Right atrium auricular region (tissue), 2 donors: ENCODE results near the gene BCL2L12. TPM values are rescaled to one million over a fixed set of nuclear protein-coding genes. Genes with fewer than 3 reads are reported as not detected.

Experiments
- DNase-seq: peaks from one replicate; pipeline ENCODE4 v3.0.0-alpha.2; 2019; ENCODE audit warnings: low spot score
- H3K27ac ChIP-seq, 2 donors: fragments of 200-600 bp; sonication (generic); 1 replicate in 1 of 2; 2 replicates in 1 of 2; pipeline ENCODE4 v1.5.1; 2016 to 2019
- H3K27me3 ChIP-seq, 2 donors: fragments of 200-600 bp; sonication (generic); one replicate each; pipeline versions ENCODE4 v1.5.1 to v1.6.0; 2017 to 2019
- H3K36me3 ChIP-seq: fragments of 200-600 bp; sonication (generic); one replicate; pipeline ENCODE4 v1.5.1; 2016
- H3K4me1 ChIP-seq, 2 donors: fragments of 200-600 bp; sonication (generic); one replicate each; pipeline versions ENCODE4 v1.5.1 to v1.6.0; 2017 to 2019
- H3K4me3 ChIP-seq, 2 donors: fragments of 200-600 bp; sonication (generic); 1 replicate in 1 of 2; 2 replicates in 1 of 2; pipeline ENCODE4 v1.5.1; 2017 to 2019; ENCODE audit warnings: mild to moderate bottlenecking in 1 of 2, moderate library complexity in 1 of 2
- H3K9me3 ChIP-seq, 2 donors: fragments of 200-600 bp; sonication (generic); one replicate each; pipeline ENCODE4 v1.5.1; 2019
- total RNA-seq, 2 donors: library from RNA; depleted of rRNA; stranded (reverse); fragments of >200 nt; gene quantifications; one replicate each; pipeline ENCODE4 v1.1.0, GENCODE V29; 2016
- TF ChIP-seq, protein P1 (sequence below), 2 donors: fragments of 200-600 bp; sonication (generic); IDR thresholded peaks; one replicate each; pipeline ENCODE4 v1.5.1; 2019; ENCODE audit warnings: antibody characterized with exemption in 2 of 2

BCL2L12 gene
- total RNA-seq, 2 donors from 2014 or later, result 5.7 to 6.5 TPM

DNA sequence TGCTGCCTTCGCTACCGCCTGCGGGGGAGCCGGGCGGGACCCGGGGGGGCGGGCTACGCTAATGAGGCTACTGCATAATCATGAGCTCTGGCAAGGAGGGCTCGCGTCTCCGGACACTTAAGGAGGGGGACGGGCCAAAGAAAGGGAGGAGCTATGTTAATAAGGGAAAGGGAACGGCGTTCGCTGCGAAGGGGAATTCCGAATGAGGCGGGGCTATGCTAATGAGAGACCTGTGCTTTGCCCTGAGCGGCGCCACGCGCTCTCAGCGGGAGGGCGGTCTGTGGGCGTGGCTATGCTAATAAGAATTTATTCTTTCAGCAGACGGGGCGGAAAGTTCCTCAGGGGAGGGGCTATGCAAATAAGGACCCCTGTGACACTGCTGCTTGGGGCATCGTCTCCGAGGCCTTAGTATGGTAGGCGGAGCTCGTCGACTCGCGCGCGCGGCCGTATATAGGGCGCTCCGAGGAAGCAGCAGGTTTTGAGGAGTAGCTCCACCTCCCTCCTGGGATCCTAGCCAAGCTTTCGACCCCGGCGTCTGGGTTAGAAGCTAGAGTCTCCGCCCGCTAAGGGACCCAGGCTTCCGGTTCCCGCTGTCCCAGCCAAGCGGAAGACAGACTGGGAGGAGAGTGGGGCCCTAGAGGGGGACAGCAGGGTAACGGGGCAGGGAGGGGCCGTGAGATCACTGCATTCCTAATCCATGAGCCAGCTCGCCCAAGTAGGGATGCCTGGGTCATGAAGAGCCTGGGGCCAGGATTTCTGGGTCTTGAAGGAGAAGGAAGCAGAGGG lies 25.4 kb upstream of the BCL2L12 start, which contains the start of gene RRAS:
RRAS (minus strand) TSS at position 31 of the 786 bp plus-strand sequence. CDS start 45 bp downstream, outside the sequence.
- TF ChIP-seq, protein P1, sequence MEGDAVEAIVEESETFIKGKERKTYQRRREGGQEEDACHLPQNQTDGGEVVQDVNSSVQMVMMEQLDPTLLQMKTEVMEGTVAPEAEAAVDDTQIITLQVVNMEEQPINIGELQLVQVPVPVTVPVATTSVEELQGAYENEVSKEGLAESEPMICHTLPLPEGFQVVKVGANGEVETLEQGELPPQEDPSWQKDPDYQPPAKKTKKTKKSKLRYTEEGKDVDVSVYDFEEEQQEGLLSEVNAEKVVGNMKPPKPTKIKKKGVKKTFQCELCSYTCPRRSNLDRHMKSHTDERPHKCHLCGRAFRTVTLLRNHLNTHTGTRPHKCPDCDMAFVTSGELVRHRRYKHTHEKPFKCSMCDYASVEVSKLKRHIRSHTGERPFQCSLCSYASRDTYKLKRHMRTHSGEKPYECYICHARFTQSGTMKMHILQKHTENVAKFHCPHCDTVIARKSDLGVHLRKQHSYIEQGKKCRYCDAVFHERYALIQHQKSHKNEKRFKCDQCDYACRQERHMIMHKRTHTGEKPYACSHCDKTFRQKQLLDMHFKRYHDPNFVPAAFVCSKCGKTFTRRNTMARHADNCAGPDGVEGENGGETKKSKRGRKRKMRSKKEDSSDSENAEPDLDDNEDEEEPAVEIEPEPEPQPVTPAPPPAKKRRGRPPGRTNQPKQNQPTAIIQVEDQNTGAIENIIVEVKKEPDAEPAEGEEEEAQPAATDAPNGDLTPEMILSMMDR (IDR thresholded peaks at IDR 0.05), result no peak
- no peaks in the 10 kb centered on the region for H3K9me3 ChIP-seq
- H3K27me3 ChIP-seq, result no peaks in the 10 kb centered on the region
- peaks cover 11% of the 10 kb centered on the region for H3K36me3 ChIP-seq
- H3K4me3 ChIP-seq, result peak within 1 kb of the TSS; percentile 96 to 97
- peaks cover 0 to 78% of the 10 kb centered on the region in 2 donors for H3K4me1 ChIP-seq
- peak; percentile 100 for DNase-seq
- peak within 1 kb of the TSS; percentile 99 to 100 for H3K27ac ChIP-seq

DNA sequence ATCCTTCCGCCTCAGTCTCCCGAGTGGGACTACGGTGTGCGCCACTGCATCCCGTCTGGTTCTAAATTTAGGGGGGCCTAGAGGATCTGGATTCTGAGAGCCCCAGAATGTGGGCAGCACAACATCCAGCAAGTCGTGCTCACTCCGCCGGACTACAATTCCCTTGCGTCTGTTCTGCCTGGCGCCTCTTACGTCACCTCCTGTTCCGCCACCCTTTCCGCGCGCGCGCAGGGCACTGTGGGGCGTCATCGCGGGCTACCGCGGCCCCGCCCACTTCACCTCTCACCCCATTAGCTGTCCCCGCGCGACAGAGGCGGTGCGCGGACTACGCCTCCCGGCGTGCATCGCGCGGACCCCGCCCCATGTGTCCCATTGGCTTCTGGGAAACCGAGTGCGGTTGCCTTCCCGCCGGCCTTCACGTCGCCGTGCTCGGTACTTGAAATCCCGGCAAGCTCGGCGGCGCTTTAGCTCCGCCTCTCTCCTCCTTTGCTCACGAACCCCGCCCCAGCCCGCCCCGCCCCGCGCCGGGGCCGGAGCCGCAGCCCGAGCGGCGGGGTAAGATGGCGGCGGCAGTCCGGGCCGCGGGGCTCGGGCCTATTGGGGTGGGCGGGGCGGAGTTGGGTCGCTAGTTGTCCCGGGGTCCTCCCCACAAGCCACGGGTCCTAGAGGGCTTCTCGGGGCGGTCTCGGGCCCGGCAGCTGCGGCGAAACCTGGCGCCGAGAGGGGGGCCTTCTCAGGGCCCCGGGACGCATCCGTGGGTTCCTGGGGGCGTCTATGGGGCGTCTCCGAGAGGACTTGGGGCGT lies 23.8 kb upstream of the BCL2L12 start, which contains the start of gene SCAF1:
SCAF1 (plus strand) TSS at position 522 of the 804 bp plus-strand sequence. CDS start 2,818 bp downstream, outside the sequence.
- H3K4me1 ChIP-seq, result peaks cover 0 to 67% of the 10 kb centered on the region in 2 donors
- H3K36me3 ChIP-seq, result peaks cover 9% of the 10 kb centered on the region
- no peaks in the 10 kb centered on the region for H3K9me3 ChIP-seq
- H3K27ac ChIP-seq, result peak within 1 kb of the TSS; percentile 99 to 100
- DNase-seq, result peak; percentile 100
- peak within 1 kb of the TSS; percentile 96 to 97 for H3K4me3 ChIP-seq
- TF ChIP-seq, protein P1 (IDR thresholded peaks at IDR 0.05), result no peak
- H3K27me3 ChIP-seq, result no peaks in the 10 kb centered on the region

DNA sequence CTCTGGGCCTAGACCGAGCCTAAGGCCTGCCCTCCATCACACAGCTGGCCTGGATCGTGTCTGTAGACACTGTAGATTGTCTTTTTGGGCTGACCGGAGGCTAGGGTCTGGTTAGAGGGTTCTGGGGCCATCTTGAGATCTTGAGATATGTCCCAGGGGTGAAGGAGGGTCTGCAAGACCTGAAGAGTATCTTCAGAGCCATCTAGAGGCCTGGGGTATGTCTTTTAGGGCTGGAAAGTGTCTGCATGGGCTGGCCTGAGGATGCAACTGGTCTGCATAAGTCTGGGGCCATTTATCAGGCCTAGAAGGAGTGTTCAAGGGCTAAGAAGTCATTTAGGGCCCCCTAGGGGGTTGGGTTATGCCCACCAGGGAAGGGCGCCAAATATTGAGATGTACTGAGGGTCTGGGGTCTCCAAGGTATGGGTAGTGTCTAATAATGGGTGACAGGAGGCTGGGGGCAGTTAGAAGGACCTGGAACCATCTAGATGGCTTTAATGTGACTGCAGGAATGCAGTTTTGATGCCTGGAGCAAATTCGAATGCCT lies 23.2 kb upstream of the BCL2L12 start:
- Histone ChIP-seq H3K27ac (peak overlapping the region; percentile 92 to 99), H3K9me3 (no peaks in the 10 kb centered on the region), H3K4me3 (peak overlapping the region; percentile 96 to 97), H3K27me3 (no peaks in the 10 kb centered on the region), H3K4me1 (peaks cover 0 to 62% of the 10 kb centered on the region in 2 donors), H3K36me3 (peaks cover 16% of the 10 kb centered on the region)
- TF ChIP-seq, protein P1 (IDR thresholded peaks at IDR 0.05), result no peak
- no peak for DNase-seq

DNA sequence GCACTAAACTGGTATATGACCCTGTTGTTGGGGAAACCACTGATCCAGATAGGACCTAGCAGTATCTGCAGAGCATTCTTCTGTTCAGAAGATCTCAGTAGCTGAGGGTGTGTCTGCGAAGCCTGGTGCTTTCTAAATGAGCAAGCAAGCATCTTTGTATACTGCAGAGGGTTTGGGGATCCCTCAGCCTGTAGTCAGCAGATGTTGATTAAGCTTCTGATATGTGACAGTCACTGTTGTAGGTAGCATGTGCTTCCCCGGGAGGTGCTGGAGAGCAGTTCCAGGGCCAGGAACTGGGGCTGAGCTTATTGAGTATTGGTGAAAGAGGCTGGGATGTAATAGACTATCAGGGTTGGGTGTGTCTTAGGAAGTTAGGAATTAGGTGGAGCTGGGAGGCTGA lies 22.3 kb upstream of the BCL2L12 start:
- H3K36me3 ChIP-seq, result peaks cover 18% of the 10 kb centered on the region
- no peaks in the 10 kb centered on the region for H3K9me3 ChIP-seq
- no peaks in the 10 kb centered on the region for H3K27me3 ChIP-seq
- peaks cover 0 to 53% of the 10 kb centered on the region in 2 donors for H3K4me1 ChIP-seq
- no peak overlapping the region for H3K27ac ChIP-seq
- no peak for DNase-seq
- TF ChIP-seq, protein P1 (IDR thresholded peaks at IDR 0.05), result no peak
- no peak overlapping the region for H3K4me3 ChIP-seq

DNA sequence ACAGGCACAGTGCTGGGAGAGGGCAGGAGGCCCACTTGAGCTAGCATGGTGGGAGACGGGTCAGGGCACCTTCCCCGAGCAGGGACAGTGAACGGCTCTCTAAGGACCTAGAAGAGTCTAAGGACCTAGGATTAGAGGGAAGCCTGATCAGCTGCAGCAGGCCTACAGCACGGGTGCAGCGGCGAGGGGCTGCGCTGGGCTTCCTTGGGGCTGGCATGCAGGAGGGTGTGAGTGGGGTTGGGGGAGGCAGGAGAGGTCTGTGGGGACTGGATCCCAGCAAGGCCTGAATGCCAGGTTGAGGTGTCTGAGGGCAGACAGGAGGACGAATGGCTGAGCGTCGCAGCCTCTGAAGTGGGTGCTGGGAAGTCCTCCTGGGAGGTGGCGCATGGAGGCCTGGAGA lies 20.1 kb upstream of the BCL2L12 start:
- no peak overlapping the region for H3K27ac ChIP-seq
- H3K4me3 ChIP-seq, result no peak overlapping the region
- peaks cover 37% of the 10 kb centered on the region for H3K36me3 ChIP-seq
- TF ChIP-seq, protein P1 (IDR thresholded peaks at IDR 0.05), result no peak
- DNase-seq, result no peak
- H3K9me3 ChIP-seq, result no peaks in the 10 kb centered on the region
- H3K27me3 ChIP-seq, result no peaks in the 10 kb centered on the region
- H3K4me1 ChIP-seq, result peaks cover 0 to 41% of the 10 kb centered on the region in 2 donors
